Neural crest cell (in vitro differentiated cells): ENCODE measurements around the gene AFTPH. TPM values are rescaled to one million over a fixed set of nuclear protein-coding genes. Genes with fewer than 3 reads are reported as not detected.

Experiments used
- DNase-seq: peaks from one replicate; pipeline ENCODE4 v3.0.0; 2021; ENCODE audit warnings: low read depth, mixed read lengths, low spot score
- H3K27ac Mint-ChIP-seq: one replicate; pipeline ENCODE4 v1.8.0; 2021; ENCODE audit warnings: mild to moderate bottlenecking, mixed read lengths; ENCODE audit not compliant: unreplicated experiment
- H3K27me3 Mint-ChIP-seq: 2 replicates; pipeline ENCODE4 v1.8.0; 2021; ENCODE audit warnings: low read depth, mild to moderate bottlenecking, mixed read lengths
- H3K36me3 Mint-ChIP-seq: 2 replicates; pipeline ENCODE4 v1.8.0; 2021; ENCODE audit warnings: low read depth, mild to moderate bottlenecking, mixed read lengths
- H3K4me1 Mint-ChIP-seq: 2 replicates; pipeline ENCODE4 v1.8.0; 2021; ENCODE audit warnings: mixed read lengths
- H3K4me3 Mint-ChIP-seq: one replicate; pipeline ENCODE4 v1.8.0; 2021; ENCODE audit warnings: mild to moderate bottlenecking, mixed read lengths
- H3K9me3 Mint-ChIP-seq: 2 replicates; pipeline ENCODE4 v1.8.0; 2021; ENCODE audit warnings: mixed read lengths
- total RNA-seq: library from RNA; stranded (reverse); gene quantifications from 2 replicates; pipeline ENCODE4 v1.2.1, GENCODE V29; 2021
- TF ChIP-seq, protein P1 (sequence below): fragments of 200-600 bp; sonication (generic); conservative IDR thresholded peaks from 2 replicates; pipeline ENCODE4 v1.5.0; 2021; ENCODE audit warnings: antibody characterized with exemption, mild to moderate bottlenecking

The AFTPH gene
- total RNA-seq, 1 donor from 2014 or later: 17.3 TPM

DNA sequence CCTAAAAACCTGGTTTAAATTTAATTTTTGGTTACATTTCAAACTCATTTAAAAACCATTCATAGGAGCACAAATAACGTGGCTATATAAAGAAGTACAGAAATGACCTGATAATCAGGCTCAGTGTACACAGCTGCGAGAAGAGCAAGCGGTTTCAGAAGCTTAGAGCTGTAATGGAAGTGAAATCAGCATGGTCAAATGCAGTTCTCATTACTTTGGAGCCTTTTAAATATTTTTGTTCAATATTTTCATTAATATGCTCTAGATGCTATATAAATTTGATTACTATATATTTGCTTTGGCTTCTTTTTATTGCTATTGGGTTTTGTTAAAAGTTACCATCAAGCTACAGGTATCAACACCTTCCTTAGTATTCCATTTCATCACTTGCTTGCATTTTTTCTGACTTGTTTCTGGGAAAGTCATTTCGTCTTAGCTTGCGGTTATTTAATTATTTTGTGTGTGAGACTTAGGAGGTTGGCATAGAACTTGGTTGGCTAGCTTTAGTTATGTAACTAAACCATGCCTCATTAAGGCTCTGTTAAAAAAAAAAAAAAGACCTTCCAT is 58.7 kb downstream of the AFTPH start:
- no peak overlapping the region for H3K27ac Mint-ChIP-seq

DNA sequence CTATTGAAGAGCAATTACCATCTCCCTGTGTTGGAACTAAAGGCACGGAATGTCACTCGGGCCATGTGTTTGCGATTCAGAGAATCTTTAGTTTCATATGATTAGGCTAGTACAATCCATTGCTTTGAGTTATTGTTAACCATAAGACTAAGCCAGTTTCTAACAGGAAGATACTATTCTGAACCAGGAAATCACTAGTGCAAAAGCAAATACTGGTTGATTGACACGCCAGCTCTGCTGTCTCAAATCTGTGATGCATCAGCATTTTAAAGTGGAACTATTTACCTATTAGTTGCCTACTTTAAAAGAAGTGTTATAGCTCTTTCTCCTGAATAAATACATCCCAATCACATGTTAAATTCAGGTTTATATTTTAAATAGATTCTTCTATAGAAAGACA is 61.9 kb downstream of the AFTPH start:
- Mint-ChIP-seq H3K27ac (no peak overlapping the region), H3K27me3 (no peaks in the 10 kb centered on the region), H3K9me3 (no peaks in the 10 kb centered on the region), H3K4me3 (no peak overlapping the region), H3K4me1 (peaks cover 5% of the 10 kb centered on the region), H3K36me3 (peaks cover 5% of the 10 kb centered on the region)
- TF ChIP-seq, protein P1, sequence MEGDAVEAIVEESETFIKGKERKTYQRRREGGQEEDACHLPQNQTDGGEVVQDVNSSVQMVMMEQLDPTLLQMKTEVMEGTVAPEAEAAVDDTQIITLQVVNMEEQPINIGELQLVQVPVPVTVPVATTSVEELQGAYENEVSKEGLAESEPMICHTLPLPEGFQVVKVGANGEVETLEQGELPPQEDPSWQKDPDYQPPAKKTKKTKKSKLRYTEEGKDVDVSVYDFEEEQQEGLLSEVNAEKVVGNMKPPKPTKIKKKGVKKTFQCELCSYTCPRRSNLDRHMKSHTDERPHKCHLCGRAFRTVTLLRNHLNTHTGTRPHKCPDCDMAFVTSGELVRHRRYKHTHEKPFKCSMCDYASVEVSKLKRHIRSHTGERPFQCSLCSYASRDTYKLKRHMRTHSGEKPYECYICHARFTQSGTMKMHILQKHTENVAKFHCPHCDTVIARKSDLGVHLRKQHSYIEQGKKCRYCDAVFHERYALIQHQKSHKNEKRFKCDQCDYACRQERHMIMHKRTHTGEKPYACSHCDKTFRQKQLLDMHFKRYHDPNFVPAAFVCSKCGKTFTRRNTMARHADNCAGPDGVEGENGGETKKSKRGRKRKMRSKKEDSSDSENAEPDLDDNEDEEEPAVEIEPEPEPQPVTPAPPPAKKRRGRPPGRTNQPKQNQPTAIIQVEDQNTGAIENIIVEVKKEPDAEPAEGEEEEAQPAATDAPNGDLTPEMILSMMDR: no peak
- DNase-seq: no peak

More for the DNA sequence above, 58.7 kb downstream of the AFTPH start:
- TF ChIP-seq, protein P1: no peak
- no peaks in the 10 kb centered on the region for H3K27me3 Mint-ChIP-seq
- H3K36me3 Mint-ChIP-seq: peaks cover 2% of the 10 kb centered on the region
- DNase-seq: no peak
- H3K9me3 Mint-ChIP-seq: no peaks in the 10 kb centered on the region
- no peak overlapping the region for H3K4me3 Mint-ChIP-seq
- H3K4me1 Mint-ChIP-seq: peaks cover 5% of the 10 kb centered on the region

DNA sequence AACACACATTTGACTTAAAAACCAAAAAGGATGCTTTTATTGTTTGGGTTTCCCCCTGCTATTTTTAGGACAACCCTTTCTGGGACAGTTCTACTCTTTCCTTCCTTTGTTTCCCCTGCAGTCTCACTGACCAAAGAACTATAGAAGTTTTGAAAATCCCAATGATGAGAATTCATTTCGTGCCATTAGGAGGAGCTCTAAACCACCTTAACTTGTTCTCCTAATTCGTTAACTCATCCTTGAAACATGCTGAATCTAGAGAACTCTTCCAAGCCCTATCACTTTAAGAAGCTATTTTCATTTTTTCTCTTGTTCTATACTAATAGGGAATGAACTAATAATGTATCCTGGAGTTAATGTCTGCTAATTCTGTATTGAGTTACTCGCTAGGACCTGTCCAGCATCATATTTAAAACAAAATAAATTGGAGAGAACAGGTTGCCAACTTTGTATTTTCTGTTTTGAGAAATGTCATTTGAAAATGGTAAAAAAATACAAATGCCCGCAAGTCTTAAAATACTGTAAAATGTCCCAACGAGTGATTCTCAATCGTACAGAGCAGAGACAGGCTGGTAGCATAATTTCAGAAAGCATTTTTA is 62.9 kb downstream of the AFTPH start:
- H3K4me3 Mint-ChIP-seq: no peak overlapping the region
- TF ChIP-seq, protein P1: peak; percentile 79
- no peaks in the 10 kb centered on the region for H3K9me3 Mint-ChIP-seq
- peaks cover 5% of the 10 kb centered on the region for H3K36me3 Mint-ChIP-seq
- DNase-seq: no peak
- H3K4me1 Mint-ChIP-seq: peaks cover 5% of the 10 kb centered on the region
- H3K27me3 Mint-ChIP-seq: no peaks in the 10 kb centered on the region
- H3K27ac Mint-ChIP-seq: no peak overlapping the region

DNA sequence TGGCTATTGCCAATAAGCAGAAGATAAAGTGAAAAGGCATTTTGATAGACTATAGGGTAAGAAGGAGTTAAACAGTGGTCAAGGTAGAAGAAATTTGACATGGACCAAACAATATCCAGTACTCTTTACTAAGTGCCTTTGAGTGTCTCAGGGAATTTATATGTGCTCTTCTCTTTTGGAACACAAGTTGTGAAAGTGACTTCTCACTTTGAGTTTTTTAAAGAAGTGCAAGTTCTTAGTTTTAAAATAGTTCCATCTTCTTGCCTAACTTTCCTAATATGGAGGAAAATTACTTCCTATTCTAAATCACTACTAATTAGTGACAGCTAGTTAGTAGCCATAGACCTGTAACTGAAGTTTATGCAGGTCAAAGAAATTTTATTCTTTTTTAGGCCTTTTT is 63.4 kb downstream of the AFTPH start:
- Mint-ChIP-seq H3K27me3 (no peaks in the 10 kb centered on the region), H3K36me3 (peaks cover 6% of the 10 kb centered on the region), H3K27ac (no peak overlapping the region), H3K4me1 (peaks cover 5% of the 10 kb centered on the region), H3K9me3 (no peaks in the 10 kb centered on the region), H3K4me3 (no peak overlapping the region)
- TF ChIP-seq, protein P1: no peak
- no peak for DNase-seq

DNA sequence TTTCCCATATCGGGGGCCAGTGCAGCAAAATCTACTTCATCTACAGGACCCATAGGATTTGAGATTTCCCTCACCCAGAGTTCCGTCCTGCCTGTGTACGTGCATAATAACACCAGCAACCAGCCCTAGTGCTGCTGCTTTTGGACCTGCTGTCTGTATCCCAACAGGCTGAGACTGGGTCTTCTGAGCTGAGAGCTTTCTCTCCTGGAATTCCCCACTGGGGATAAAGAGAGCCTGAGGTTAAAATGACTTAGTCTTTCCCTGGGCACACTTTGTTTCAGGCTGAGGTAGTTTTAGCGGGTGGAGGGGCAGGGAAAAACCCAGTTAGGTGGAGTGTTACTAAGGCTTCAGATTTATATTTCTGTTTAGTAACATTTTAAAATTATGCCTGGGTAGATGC is 67.1 kb downstream of the AFTPH start:
- Mint-ChIP-seq H3K4me1 (peaks cover 5% of the 10 kb centered on the region), H3K4me3 (no peak overlapping the region), H3K27me3 (no peaks in the 10 kb centered on the region), H3K9me3 (no peaks in the 10 kb centered on the region), H3K27ac (no peak overlapping the region), H3K36me3 (peaks cover 5% of the 10 kb centered on the region)
- DNase-seq: no peak
- TF ChIP-seq, protein P1: no peak
